ENCODE results near the gene APOBEC3C.
"Not testable (repeated sequence)": the region's sequence is repeated elsewhere in the genome, so short reads cannot be mapped to it uniquely, and the experiment has no call there.

APOBEC3C gene

GRCh38 chr22:39021552-39022250 is 7.6 kb downstream of the APOBEC3C start:
- DNase-seq (ENCODE audit: low spot score) = no peak

DNA sequence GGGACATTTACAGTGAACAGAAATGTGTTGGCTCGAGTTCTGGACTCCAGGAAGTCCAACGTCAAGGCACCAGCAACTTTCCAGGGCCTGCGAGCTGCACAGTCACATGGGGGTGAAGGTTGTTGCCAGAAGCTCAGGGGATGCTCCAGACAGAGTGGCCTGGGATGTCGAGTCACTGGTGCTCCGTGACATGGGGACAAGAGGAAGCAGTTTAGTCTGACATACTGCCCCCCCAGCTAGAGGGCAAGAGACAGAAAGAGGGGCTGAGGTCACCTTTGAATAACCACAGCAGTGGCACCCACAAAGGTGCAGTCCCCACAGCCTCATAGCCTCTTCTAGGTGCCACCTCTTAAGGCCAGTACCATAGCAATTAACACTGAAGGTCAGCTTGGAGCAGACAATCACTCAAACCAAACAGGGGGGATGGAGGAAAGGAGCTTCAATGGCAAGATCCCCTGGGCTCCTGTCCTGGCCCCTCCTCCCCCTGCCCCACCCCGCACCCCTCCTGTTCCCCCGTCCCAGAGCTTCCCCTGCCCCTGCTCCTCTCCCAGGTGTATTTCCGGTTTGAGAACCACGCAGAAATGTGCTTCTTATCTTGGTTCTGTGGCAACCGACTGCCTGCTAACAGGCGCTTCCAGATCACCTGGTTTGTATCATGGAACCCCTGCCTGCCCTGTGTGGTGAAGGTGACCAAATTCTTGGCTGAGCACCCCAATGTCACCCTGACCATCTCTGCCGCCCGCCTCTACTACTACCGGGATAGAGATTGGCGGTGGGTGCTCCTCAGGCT is 10.7 kb downstream of the APOBEC3C start:
- DNase-seq (ENCODE audit: low spot score) = no peak

DNA sequence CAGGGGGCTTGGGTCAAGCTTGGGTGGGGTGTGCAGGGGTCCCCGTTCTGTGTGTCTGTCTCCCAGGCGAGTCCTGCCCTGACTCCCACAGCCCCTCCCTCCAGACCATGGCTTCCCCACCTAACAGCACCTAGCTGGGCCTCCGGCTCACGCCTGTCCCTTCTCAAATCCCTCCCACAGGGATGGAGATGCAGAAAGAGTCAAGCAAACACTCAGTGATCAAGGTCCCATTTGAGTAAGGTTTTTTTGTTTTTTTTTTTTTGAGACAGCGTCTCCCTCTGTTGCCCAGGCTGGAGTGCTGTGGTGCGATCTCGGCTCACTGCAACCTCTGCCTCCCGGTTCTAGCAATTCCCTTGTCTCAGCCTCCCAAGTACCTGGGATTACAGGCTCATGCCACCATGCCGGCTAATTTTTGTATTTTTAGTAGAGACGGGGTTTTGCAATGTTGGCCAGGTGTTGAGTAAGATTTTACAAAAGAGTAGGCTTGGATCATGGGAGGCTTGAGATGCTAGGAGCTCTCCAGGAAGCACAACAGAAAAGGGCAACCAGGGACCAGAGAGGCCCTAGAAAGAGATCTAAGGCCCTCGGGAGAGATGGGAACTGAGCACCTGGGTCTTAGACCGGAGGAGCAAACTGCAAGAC is 12.6 kb downstream of the APOBEC3C start:
- no peak for DNase-seq (ENCODE audit: low spot score)

DNA sequence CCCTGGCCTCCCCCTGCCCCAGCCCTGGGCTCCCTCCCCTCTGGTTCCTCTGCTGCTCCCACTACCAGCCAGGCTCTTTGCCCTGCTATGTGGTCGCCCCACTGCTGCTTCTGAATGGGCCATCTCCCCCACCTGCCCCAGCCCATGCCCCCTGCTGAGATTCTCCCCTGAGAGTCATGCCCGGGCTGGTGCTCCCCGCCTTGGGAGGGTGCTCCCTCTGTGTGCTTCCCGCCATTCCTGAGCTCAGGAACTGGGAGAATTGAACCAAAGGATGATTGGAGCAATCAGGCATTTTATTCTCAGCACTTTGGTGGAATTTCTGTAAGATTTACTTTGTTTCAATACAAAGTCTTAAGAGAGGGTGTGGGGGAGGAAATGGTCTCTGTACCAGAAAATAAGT is 13.7 kb downstream of the APOBEC3C start:
- no peak for DNase-seq (ENCODE audit: low spot score)

DNA sequence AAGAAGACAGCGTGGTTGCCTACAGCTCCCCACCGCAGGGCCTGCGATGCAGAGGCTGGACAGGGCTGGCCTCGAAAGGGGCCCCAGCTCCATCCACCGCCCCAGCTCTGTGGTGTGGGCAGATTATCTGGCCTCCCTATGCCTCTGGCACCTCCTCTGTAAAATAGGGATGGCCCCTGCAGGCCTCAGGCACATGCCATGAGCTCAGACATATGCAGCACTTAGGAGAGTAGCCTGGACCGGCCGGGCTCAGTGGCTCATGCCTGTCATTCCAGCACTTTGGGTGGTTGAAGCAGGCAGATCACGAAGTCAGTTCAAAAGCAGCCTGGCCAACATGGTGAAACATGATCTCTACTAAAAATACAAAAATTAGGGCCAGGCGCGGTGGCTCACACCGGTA is 14.2 kb downstream of the APOBEC3C start:
- no peak for DNase-seq (ENCODE audit: low spot score)

- DNase-seq (ENCODE audit: low spot score) = no peak
Measured at GRCh38 chr22:39029227-39029626, 15.2 kb downstream of the APOBEC3C start.

DNA sequence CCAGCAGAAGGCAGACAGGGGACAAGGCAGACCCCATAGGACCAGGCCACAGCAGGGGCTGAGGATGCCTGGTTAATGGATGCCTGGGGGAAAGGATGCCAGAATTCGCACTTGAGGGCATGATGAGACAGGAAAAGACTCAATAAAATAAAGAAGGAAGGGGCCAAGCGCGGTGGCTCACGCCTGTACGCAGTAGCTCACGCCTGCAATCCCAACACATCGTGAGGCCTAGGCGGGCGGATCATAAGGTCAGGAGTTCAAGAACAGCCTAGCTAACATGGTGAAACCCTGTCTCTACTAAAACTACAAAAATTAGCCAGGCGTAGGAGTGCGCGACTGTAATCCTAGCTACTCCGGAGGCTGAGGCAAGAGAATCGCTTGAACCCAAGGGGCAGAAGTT is 16.6 kb downstream of the APOBEC3C start:
- DNase-seq (ENCODE audit: low spot score) = no peak

GRCh38 chr22:39031434-39032295 is 17.6 kb downstream of the APOBEC3C start:
- DNase-seq (ENCODE audit: low spot score) = not testable (repeated sequence)

DNA sequence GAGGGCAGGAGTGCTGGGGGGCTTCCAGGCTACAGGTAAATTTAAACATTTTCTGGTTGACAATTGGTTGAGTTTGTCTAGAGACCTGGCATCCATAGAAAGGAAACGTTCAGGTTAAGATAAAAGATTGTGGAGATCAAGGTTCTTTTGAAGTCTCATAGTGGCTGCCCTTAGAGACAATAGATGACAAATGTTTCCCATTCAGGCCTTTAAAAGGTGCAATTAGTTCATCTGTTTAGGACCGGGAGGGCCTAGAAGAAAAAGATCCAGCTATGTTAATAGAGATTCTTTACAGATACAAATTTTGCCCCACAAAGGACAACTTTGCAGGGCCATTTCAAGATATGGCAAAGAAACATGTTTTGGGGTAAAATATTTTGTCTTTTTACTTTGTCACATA is 23.0 kb downstream of the APOBEC3C start:
- not testable (repeated sequence) for DNase-seq (ENCODE audit: low spot score)

GRCh38 chr22:39039306-39040126 is 25.5 kb downstream of the APOBEC3C start:
- DNase-seq (ENCODE audit: low spot score) = no peak

GRCh38 chr22:39040155-39040537 is 26.1 kb downstream of the APOBEC3C start:
- DNase-seq (ENCODE audit: low spot score) = not testable (repeated sequence)

DNA sequence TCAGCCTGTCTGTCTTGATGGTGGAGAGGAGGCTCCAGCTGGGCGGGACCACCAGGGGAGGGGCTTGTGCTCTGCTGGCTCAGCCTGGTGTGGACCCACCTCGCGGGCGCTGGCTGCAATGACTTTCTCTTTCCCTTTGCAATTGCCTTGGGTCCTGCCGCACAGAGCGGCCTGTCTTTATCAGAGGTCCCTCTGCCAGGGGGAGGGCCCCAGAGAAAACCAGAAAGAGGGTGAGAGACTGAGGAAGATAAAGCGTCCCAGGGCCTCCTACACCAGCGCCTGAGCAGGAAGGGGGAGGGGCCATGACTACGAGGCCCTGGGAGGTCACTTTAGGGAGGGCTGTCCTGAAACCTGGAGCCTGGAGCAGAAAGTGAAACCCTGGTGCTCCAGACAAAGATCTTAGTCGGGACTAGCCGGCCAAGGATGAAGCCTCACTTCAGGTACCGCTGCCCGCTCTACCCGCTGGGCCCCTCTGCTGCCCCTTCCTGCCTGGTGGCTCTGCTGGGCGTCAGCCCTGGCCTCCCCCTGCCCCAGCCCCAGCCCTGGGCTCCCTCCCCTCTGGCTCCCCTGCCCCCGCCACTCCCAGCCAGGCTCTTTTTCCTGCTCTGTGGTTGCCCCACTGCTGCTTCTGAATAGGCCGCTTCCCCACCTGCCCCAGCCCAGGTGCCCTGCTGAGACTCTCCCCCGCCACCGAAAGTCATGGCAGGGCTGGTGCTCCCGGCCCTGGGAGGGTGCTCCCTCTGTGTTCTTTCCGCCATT is 26.7 kb downstream of the APOBEC3C start, which contains the start of gene APOBEC3F:
TSS of gene APOBEC3F (plus strand) at position 327 of the 759 bp plus-strand sequence. CDS start at position 424, 97 bp downstream.
- DNase-seq (ENCODE audit: low spot score) = not testable (repeated sequence)

DNA sequence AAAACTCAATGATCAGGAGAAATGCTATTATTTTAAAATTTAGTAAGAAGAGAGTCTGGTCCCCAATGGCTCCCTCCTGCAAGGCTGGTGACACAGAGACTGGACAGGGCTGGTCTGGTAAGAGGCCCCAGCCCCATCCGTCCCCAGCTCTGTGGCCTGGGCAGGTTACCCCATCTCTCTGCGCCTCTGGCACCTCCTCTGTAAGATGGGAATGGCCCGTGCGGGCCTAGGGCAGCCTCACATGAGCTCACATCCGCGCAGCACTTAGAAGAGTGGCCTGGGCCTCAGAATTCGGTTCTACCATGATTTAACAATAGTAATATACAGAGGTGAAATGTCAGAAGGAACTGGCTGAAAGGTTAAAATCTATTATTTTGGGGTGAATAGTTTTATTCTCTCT is 27.9 kb downstream of the APOBEC3C start:
- DNase-seq (ENCODE audit: low spot score) = no peak

DNA sequence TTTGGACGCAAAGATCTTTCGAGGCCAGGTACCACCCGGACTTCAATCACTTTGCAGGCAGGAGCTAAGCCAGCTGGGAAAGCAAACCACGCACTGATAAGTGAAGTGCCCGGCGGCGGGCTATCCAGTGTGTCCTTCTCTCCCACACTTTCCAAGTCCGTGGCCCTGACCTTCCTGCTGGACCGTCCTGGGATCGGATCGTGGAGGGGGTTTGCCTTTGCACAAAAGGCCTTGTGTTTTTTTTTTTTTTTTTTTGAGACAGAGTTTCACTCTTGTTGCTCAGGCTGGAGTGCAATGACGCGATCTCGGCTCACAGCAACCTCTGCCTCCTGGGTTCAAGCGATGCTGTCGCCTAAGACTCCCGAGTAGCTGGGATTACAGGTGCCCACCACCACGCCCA is 29.0 kb downstream of the APOBEC3C start:
- not testable (repeated sequence) for DNase-seq (ENCODE audit: low spot score)

GRCh38 chr22:39045136-39045535 is 31.1 kb downstream of the APOBEC3C start:
- not testable (repeated sequence) for DNase-seq (ENCODE audit: low spot score)

- DNase-seq (ENCODE audit: low spot score) = not testable (repeated sequence)
Measured at GRCh38 chr22:39049486-39049885, 35.4 kb downstream of the APOBEC3C start.

DNA sequence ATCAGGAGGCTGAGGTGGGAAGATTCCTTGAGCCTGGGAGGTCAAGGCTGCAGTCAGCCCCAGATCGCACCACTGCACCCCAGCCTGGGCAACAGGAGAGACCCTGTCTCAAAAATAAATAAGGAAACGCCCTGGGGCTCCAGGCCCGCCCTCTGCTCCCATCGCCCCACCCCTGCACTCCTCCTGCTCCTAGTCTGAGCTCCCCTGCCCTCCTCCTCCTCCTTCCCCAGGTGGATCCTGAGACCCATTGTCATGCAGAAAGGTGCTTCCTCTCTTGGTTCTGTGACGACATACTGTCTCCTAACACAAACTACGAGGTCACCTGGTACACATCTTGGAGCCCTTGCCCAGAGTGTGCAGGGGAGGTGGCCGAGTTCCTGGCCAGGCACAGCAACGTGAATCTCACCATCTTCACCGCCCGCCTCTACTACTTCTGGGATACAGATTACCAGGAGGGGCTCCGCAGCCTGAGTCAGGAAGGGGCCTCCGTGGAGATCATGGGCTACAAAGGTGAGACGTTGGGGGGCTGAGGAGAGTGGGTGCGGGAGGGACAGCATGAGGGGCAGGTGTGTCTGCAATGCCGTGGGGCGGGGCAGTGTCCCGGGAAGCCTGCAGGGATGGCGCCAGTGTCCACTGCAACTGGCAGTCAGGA is 37.9 kb downstream of the APOBEC3C start:
- not testable (repeated sequence) for DNase-seq (ENCODE audit: low spot score)

GRCh38 chr22:39055658-39056057 is 41.6 kb downstream of the APOBEC3C start:
- DNase-seq (ENCODE audit: low spot score) = no peak

DNA sequence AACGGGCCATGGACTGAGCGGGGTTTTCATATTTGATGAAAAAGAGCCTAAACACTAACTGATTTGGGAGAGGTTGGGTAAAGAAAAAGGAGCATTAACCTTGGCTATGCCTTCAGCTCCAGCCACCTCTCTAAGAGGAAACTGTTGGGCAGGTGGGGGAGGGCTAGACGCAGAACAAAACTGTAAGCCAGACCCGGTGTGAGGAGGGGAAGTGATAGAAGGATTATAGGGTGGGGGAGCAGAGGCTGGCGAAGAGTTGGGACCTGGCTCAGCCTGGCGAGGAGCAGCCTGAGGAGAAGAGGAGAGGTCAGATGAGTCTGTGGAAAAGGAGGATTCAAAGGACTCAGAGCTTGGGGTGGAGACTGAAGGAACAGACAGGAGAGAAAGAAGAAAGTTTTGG is 47.2 kb downstream of the APOBEC3C start:
- DNase-seq (ENCODE audit: low spot score) = not testable (repeated sequence)

DNA sequence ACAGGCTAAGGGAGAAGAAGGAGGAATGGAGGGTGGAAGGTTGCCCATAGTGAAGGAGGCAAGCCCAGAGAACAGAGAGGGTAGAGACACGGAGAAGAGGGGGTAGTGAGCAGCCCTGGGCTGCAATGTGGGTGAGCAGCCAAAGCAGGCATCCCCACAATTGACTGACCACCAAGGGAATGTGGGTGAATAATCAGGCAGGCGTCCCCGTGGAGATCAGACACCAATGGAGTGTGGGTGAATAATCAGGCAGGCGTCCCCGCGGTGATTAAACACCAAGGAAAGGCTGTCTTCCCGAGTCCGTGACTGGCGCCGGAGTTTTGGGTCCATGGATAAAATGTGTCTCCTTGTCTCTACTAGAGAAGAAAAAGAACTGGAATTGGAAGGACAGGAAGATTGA is 47.9 kb downstream of the APOBEC3C start:
- not testable (repeated sequence) for DNase-seq (ENCODE audit: low spot score)
